HFFc6 (cell line): ENCODE data around the gene ZNF385C. TPM values are rescaled to one million over a fixed set of nuclear protein-coding genes. Genes with fewer than 3 reads are reported as not detected.
A peak's percentile ranks its signal among the peaks of the same experiment; 100 is the strongest.

Experiments used
- DNase-seq: peaks from one replicate; pipeline ENCODE4 v3.0.0-alpha.2; 2018
- H3K27ac Mint-ChIP-seq: 2 replicates; pipeline ENCODE4 v1.8.0; 2020; ENCODE audit warnings: mild to moderate bottlenecking, mixed read lengths
- H3K27me3 Mint-ChIP-seq: 2 replicates; pipeline ENCODE4 v1.8.0; 2021; ENCODE audit warnings: mild to moderate bottlenecking, moderate library complexity, mixed read lengths; ENCODE audit not compliant: insufficient read depth
- H3K36me3 Mint-ChIP-seq: 2 replicates; pipeline ENCODE4 v1.8.0; 2021; ENCODE audit warnings: low read depth, mixed read lengths
- H3K4me1 Mint-ChIP-seq: 2 replicates; pipeline ENCODE4 v1.8.0; 2020; ENCODE audit warnings: low read depth, mixed read lengths
- H3K4me3 Mint-ChIP-seq: 2 replicates; pipeline ENCODE4 v1.8.0; 2020; ENCODE audit warnings: mild to moderate bottlenecking, moderate library complexity, mixed read lengths
- H3K9me3 Mint-ChIP-seq: 2 replicates; pipeline ENCODE4 v1.8.0; 2020; ENCODE audit warnings: mild to moderate bottlenecking, mixed read lengths
- total RNA-seq, 6 experiments: library from RNA; stranded (reverse); fragmentation: NEBNext Ultra II Directional; extraction: Animal tissue kit (Norgen Biotek cat#: 25700); gene quantifications; 2 replicates in 1 of 6; 3 replicates in 5 of 6; pipeline ENCODE4 v1.2.3, GENCODE V29; 2021
- TF ChIP-seq, protein P1 (sequence below): fragments of 200-600 bp; sonication (generic); IDR thresholded peaks from 2 replicates; pipeline ENCODE4 v1.5.0; 2021; ENCODE audit warnings: antibody characterized with exemption, mild to moderate bottlenecking

ZNF385C gene
- total RNA-seq, 6 experiments from 2014 or later, result not detected

DNA sequence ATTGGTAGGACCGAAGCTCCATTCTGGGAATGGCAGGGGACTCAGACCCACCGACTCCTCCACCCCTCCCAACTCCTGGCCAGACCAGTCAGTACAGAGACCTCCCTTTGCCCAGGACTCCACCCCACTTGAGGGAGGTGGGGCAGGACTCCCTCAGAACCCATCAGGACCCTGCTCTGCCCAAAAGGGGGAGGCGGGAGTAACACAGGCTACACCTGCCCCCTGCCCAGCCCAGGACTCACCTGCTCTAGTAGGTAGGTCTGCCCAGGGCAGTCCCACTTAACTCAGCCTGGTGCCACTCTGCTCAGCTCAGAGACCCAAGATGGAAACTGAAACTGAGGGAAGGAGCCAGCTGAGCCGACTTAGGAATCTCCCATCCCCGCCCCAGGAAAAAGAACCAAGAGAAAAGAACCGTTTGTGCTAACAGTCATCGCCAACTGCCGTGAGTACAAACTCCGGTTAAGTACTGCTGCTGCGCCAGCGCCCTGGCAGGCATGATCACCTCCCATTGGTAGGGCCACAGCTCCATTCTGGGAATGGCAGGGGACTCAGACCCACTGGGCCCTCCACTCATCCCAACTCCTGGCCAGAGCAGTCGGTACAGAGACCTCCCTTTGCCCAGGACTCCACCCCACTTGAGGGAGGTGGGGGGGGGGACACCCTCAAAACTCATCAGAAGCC, 13.7 kb upstream of the ZNF385C start:
- Mint-ChIP-seq H3K9me3 (no peaks in the 10 kb centered on the region), H3K4me3 (peak overlapping the region; percentile 92), H3K4me1 (peaks cover 19% of the 10 kb centered on the region), H3K27ac (peak overlapping the region; percentile 94), H3K36me3 (peaks cover 6% of the 10 kb centered on the region), H3K27me3 (peaks cover 2% of the 10 kb centered on the region; the same call in 1 of the 2 replicates)
- TF ChIP-seq, protein P1, sequence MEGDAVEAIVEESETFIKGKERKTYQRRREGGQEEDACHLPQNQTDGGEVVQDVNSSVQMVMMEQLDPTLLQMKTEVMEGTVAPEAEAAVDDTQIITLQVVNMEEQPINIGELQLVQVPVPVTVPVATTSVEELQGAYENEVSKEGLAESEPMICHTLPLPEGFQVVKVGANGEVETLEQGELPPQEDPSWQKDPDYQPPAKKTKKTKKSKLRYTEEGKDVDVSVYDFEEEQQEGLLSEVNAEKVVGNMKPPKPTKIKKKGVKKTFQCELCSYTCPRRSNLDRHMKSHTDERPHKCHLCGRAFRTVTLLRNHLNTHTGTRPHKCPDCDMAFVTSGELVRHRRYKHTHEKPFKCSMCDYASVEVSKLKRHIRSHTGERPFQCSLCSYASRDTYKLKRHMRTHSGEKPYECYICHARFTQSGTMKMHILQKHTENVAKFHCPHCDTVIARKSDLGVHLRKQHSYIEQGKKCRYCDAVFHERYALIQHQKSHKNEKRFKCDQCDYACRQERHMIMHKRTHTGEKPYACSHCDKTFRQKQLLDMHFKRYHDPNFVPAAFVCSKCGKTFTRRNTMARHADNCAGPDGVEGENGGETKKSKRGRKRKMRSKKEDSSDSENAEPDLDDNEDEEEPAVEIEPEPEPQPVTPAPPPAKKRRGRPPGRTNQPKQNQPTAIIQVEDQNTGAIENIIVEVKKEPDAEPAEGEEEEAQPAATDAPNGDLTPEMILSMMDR, result no peak
- peak; percentile 42 for DNase-seq

DNA sequence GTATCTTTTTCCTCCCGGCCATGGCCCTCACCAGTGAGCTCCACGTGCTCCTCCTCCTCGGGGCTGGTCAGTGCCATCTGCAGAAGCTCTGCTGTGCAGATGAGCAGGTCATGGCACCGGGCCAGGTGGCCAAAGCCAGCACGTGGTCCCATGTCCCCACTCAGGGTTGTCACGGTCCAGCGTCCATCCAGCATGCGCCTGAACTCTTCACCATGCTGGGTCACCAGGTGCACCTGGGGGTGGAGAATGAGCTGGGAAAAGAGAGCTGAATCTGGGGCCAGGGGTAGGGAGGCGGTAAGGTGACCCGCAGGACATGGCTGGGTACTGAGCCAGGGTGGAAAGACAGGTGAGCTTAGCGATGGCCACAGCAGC, 13.0 kb upstream of the ZNF385C start:
- Mint-ChIP-seq H3K9me3 (no peaks in the 10 kb centered on the region), H3K4me3 (no peak overlapping the region; the same call in 1 of the 2 replicates), H3K27ac (peak overlapping the region; percentile 94; the same call in 1 of the 2 replicates), H3K36me3 (no peaks in the 10 kb centered on the region), H3K4me1 (peaks cover 12% of the 10 kb centered on the region), H3K27me3 (no peaks in the 10 kb centered on the region; the same call in 1 of the 2 replicates)
- TF ChIP-seq, protein P1, result no peak
- no peak for DNase-seq

DNA sequence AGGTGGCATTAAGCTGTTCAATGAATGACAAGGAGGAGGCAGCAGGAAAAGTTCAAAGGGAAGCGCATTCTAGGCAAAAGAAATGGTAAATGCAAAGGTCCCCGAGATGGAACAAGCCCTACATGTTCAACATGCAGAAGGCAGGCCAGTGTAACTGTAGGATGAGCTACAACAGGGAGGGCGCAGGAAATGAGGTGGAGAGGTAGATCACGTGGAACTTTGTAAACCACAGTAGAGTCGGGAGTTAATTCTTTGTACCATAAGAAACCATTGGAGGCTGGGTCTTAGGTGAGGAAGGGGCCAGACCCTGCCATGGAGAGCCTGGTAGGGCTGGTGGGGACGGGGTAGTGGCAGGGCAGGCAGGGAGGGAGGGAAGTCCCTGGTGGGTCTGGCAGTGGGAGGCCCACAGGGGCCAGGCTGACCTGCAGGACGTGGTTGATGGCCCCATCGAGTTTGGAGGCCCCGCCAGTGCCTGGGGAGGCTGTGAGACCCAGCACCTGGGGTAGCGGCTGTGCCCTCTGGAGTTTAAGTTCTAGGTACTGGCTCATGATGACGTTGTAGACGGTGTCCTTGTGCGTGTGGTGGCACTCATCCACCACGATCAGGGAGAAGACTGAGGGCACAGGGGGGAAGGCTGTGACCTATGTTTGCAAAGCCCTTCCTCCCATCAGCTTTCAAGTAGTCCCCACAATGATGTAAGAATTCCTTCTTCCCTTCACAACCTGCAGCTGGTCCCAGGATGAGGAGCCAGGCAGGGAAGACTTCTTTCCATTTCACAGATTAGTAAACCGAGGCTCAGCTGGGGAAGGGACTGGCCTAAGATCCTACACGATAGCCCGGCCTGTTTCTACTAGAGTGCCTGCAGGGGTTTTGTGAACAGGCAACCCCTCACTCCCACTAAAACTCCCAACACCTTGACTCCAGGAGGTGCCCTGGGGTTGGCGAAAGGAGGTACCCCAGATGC, 12.3 kb upstream of the ZNF385C start:
- Mint-ChIP-seq H3K4me3 (no peak overlapping the region), H3K27me3 (peaks cover 3% of the 10 kb centered on the region; the same call in 1 of the 2 replicates), H3K36me3 (no peaks in the 10 kb centered on the region), H3K9me3 (no peaks in the 10 kb centered on the region), H3K4me1 (peaks cover 12% of the 10 kb centered on the region), H3K27ac (no peak overlapping the region)
- TF ChIP-seq, protein P1, result no peak
- DNase-seq, result no peak

DNA sequence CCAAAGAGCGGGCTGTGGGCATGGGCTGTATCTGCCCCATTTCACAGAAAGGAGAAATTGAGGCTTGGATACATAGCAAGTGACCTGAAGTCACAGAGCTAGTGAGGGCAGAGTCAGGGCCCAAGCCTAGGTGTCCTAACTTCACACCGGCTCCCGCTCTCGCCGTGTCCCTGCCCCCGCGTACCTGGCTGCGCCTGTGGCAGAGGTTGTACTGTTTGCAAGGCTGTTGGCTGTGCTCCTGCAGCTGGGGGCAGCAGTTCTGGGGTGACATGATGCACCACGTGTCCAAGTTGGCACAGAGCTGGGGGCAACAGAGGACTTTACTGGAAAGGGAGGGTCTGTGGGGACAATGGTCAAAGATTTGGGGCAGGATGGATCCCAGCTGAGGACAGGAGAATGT, 10.8 kb upstream of the ZNF385C start:
- peaks cover 12% of the 10 kb centered on the region for H3K4me1 Mint-ChIP-seq
- DNase-seq, result no peak
- TF ChIP-seq, protein P1, result no peak
- H3K27ac Mint-ChIP-seq, result no peak overlapping the region
- H3K27me3 Mint-ChIP-seq, result peaks cover 3% of the 10 kb centered on the region; the same call in 1 of the 2 replicates
- H3K9me3 Mint-ChIP-seq, result no peaks in the 10 kb centered on the region
- no peaks in the 10 kb centered on the region for H3K36me3 Mint-ChIP-seq
- H3K4me3 Mint-ChIP-seq, result no peak overlapping the region

DNA sequence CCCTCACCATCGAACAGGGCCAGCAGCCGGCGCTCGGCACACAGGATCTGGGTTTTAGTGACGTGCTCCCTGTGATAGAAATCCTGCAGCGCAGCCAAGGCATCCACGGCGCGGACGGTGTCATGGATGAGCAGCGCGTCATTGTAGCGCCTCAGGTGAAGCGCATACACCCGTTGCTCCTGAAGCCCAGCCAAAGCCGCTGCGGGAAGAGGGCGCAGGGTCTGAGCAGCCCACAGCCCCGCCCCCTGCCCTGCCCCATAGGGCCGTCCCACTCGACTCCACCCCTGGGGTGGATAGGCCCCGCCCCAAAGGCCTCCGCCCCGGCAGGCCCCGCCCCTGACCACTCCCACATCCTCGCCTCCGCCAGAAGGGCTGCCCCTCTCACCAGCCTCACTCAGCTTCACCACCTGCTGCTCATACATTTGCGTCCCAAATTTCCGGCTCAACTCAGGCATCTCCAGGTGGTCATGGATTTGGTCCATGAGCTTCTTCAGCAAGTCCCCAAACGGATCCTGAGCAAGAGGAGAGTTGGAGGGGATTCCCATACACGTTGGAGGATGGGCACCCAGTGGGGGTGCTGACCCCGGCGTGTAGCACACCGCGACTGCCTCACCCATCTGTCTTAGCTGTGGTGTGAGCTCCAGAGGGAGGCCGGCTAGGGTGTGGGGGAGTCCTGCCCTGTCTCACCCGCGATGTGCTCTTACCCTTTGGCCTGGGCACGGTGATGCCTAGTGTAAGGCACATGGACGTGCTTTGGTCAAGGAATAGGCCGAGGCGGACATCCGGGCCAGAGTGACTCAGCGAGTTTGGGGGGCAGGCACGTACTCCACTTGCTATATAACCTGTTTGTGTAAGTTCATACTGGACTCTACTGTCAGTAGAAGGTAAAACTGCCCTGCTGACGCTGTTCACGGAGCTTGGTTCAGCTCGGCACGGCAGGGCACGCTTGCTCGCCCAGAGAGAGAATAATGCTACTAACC, 9.6 kb upstream of the ZNF385C start:
- DNase-seq, result no peak
- no peak overlapping the region for H3K27ac Mint-ChIP-seq

More for the DNA sequence above, 9.6 kb upstream of the ZNF385C start:
- H3K27me3 Mint-ChIP-seq, result peaks cover 3% of the 10 kb centered on the region; the same call in 1 of the 2 replicates
- TF ChIP-seq, protein P1, result no peak
- no peaks in the 10 kb centered on the region for H3K9me3 Mint-ChIP-seq
- H3K36me3 Mint-ChIP-seq, result no peaks in the 10 kb centered on the region
- H3K4me1 Mint-ChIP-seq, result peaks cover 12% of the 10 kb centered on the region
- no peak overlapping the region for H3K4me3 Mint-ChIP-seq
